ENCODE data around the gene CHD2. TPM values are rescaled to one million over a fixed set of nuclear protein-coding genes. Genes with fewer than 3 reads are reported as not detected.
"Not testable (repeated sequence)": the region's sequence is repeated elsewhere in the genome, so short reads cannot be mapped to it uniquely, and the experiment has no call there.

Gene CHD2
- total and polyA plus RNA-seq, 4 donors = 13.9 to 90.2 (median 49.4) TPM

GRCh38 chr15:92918881-92919280, 18.8 kb downstream of the CHD2 start:
- H3K4me1 ChIP-seq (ENCODE audit: control insufficient read depth in 4 of 4, insufficient read depth in 4 of 4, low read length in 3 of 4) = peaks cover 19 to 62% (median 29%) of the 10 kb centered on the region in 4 donors
- DNase-seq (ENCODE audit: low spot score); H3K27me3 ChIP-seq (ENCODE audit: control insufficient read depth in 4 of 4, insufficient read depth in 4 of 4, low read length in 3 of 4); H3K9me3 ChIP-seq (ENCODE audit: control insufficient read depth in 4 of 4, low read length in 3 of 4); H3K9ac ChIP-seq (ENCODE audit: low read depth in 1 of 2, low read length in 2 of 2); H3K4me3 ChIP-seq (ENCODE audit: low read depth in 1 of 3, low read length in 3 of 3); H3K36me3 ChIP-seq (ENCODE audit: control insufficient read depth in 4 of 4, insufficient read depth in 3 of 4, low read depth in 1 of 4, low read length in 3 of 4): not testable (repeated sequence)
- H3K27ac ChIP-seq (ENCODE audit: low read depth in 1 of 2, low read length in 2 of 2) = peak overlapping the region in 1 of 2 donors; percentile 0
- WGBS = 72% methylated on average over 9 of the region's 9 CpGs

GRCh38 chr15:92920595-92921161, 20.6 kb downstream of the CHD2 start:
- H3K27ac ChIP-seq (ENCODE audit: low read depth in 1 of 2, low read length in 2 of 2) = peak overlapping the region; percentile 56 to 66
- no peak for DNase-seq (ENCODE audit: low spot score)
- no peak overlapping the region for H3K9ac ChIP-seq (ENCODE audit: low read depth in 1 of 2, low read length in 2 of 2)
- WGBS = 69% methylated on average over 5 of the region's 5 CpGs
- no peaks in the 10 kb centered on the region for H3K27me3 ChIP-seq (ENCODE audit: control insufficient read depth in 4 of 4, insufficient read depth in 4 of 4, low read length in 3 of 4)
- no peaks in the 10 kb centered on the region for H3K9me3 ChIP-seq (ENCODE audit: control insufficient read depth in 4 of 4, low read length in 3 of 4)
- H3K36me3 ChIP-seq (ENCODE audit: control insufficient read depth in 4 of 4, insufficient read depth in 3 of 4, low read depth in 1 of 4, low read length in 3 of 4) = peaks cover 2 to 18% (median 8%) of the 10 kb centered on the region in 4 donors
- no peak overlapping the region for H3K4me3 ChIP-seq (ENCODE audit: low read depth in 1 of 3, low read length in 3 of 3)
- TF ChIP-seq ZBTB33 (IDR thresholded peaks at IDR 0.05) (no peak), HNF4G (IDR thresholded peaks at IDR 0.05) (no peak), REST (IDR thresholded peaks at IDR 0.05) (no peak), ATF3 (IDR thresholded peaks at IDR 0.05) (no peak), JUND (IDR thresholded peaks at IDR 0.05) (no peak), NR2F2 (IDR thresholded peaks at IDR 0.05) (no peak), RAD21 (IDR thresholded peaks at IDR 0.05) (no peak), SP1 (IDR thresholded peaks at IDR 0.05) (no peak), CTCF (IDR thresholded peaks at IDR 0.05; ENCODE audit: low read depth, low read length, missing input control) (no peak), EGR1 (IDR thresholded peaks at IDR 0.05; ENCODE audit: low read depth in 2 of 2) (no peak), RXRA (IDR thresholded peaks at IDR 0.05) (no peak)
- H3K4me1 ChIP-seq (ENCODE audit: control insufficient read depth in 4 of 4, insufficient read depth in 4 of 4, low read length in 3 of 4) = peaks cover 8 to 51% (median 20%) of the 10 kb centered on the region in 4 donors
